NCI-H446 treated with DMSO at 0.1 percent for 48 hours (cell line): ENCODE results near the gene RGPD5.
"Not testable (repeated sequence)": the region's sequence is repeated elsewhere in the genome, so short reads cannot be mapped to it uniquely, and the experiment has no call there.

Experiments used
- DNase-seq: peaks from one replicate; lab custom pipeline; 2025; lab: John Stamatoyannopoulos, UW

Gene RGPD5

GRCh38 chr2:109893736-109894135, 99.6 kb downstream of the RGPD5 start:
- not testable (repeated sequence) for DNase-seq

- not testable (repeated sequence) for DNase-seq
These were observed 100.0 kb downstream of the RGPD5 start for GRCh38 chr2:109894141-109894540.

GRCh38 chr2:109895090-109895869, 101.2 kb downstream of the RGPD5 start:
- not testable (repeated sequence) for DNase-seq

- DNase-seq: not testable (repeated sequence)
These were observed 102.1 kb downstream of the RGPD5 start for GRCh38 chr2:109896212-109896611.

- not testable (repeated sequence) for DNase-seq
These were observed 103.8 kb downstream of the RGPD5 start for GRCh38 chr2:109897769-109898461.

GRCh38 chr2:109898462-109899336, 104.6 kb downstream of the RGPD5 start, which contains the start of gene LIMS3:
Gene LIMS3, plus strand, starts transcription at chr2:109898688. Its CDS starts 41 bp downstream, at chr2:109898729.
- DNase-seq: not testable (repeated sequence)

GRCh38 chr2:109905796-109906195, 111.7 kb downstream of the RGPD5 start:
- not testable (repeated sequence) for DNase-seq
